NCI-H2107 treated with DMSO at 0.1 percent for 48 hours (cell line): ENCODE measurements around the gene TUBA3E.
"Not testable (repeated sequence)": the region's sequence is repeated elsewhere in the genome, so short reads cannot be mapped to it uniquely, and the experiment has no call there.

Experiments used
- DNase-seq: peaks from one replicate; lab custom pipeline; 2025; ENCODE audit not compliant: unreplicated experiment; lab: John Stamatoyannopoulos, UW

The TUBA3E gene

DNA sequence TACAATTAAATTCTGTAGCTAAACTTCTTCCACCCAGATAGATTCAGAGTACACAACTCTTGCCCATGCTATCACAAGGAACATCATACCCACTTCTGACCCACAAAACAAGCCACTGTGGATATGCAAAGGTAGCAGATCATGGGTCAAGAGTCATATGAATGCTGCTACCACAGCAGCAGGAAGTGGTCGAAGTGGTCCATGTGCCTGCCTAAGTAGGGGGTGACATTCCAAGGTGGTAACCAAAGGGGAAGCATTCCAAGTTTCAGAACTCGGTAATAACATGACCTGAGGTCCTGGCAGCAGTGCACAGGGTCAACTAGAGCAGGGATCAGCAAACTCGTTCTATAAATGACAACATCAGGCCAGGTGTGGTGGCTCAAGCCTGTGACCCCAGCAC is 5.8 kb downstream of the TUBA3E start:
- DNase-seq, result not testable (repeated sequence)

DNA sequence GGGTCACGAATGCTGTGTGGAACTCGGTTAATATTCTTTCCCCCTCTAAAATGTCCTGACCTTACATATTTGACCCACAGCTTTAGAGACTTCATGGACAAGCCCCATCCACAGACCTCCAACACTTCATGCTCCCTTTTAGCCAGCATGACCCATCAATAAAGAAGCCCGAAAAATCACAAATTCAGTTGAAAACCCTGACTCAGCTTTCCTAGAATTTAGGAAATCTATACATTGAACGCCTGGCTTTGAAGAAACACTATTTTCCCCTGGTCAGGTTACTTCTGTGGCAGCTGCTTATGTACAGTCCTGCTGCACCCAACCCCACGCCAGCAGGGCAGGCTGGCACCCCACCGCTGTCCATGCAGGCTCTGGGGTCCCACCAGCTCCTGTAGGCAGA is 6.9 kb downstream of the TUBA3E start:
- DNase-seq, result not testable (repeated sequence)

DNA sequence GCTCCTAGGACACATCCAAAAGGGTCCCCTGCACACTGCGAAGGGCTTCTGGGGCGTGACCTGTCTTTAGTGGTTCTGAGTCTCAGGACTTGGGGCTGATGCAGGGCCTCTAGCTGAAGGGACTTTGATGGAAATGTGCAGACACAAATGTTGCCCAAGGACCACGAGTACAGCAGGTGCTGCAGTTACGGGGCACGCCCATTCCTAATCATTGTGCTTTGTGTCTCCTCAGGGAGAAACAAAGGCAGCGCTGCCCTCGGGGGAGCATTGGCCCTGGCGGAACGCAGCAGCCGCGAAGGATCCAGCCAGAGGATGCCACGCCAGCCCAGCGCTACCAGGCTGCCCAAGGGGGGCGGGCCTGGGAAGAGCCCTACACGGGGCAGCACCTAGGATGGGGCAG is 8.0 kb downstream of the TUBA3E start:
- no peak for DNase-seq

DNA sequence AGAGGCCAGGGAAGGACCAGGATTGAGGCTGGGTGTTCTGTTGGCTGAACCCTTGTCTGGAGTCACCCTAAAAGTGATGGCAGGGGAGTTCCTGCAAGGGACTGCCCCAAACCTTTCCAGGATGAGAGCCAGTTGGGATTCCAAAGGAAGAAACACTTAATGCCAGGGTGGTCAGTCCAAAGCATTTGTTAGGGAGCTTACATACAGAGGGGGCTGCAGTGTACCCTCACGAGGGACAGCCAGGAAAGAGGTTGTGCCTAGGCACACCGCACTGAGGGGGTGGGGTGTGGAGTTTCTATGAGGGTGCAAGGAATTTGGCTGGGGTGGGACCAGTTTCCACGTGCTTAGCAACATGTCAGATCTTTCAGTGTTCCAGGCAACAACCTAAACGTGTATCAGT is 9.3 kb downstream of the TUBA3E start:
- DNase-seq, result not testable (repeated sequence)

DNA sequence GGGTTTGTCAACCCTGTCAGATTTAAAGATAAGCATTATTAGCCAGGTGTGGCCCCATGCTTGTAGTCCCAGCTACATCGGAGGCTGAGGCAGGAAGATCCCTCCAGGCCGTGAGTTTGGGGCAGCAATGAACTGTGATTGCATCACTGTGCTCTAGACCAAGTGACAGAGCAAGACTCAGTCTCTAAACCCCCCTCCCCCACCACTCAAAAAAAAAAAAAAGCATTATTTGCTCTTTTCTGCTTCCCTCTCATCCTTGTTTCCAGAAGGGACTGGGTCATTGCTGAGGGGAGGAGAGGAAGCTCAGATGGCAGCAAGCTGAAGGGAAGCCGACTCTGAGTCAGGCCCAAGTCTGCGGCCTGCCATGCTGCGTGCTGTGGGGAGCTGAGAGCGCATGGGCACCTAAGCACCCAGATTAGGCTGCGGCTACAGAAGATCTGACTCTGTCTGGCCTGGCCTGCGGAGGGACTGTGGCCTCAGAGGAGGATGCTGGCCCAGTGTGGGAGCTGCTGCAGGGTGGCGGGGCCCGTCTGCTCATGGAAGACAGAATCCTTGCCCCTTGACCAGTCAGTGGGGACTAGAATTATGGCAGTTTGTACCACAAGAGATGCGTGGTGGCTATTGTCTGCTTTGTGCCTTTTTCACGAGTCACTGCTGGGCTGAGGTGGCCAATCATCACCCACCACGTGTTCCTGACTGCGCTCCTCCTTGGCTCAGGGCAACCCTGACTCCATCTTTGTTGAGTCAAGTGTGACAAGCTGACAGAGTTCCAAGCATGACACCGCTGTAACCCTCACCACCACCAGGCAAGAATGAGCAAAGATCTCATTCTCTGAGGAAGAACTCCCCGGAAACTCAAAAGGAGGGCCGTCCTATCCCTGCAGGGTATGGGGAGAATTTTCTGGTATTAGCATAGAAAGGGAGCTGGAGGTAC is 10.1 kb downstream of the TUBA3E start:
- not testable (repeated sequence) for DNase-seq

DNA sequence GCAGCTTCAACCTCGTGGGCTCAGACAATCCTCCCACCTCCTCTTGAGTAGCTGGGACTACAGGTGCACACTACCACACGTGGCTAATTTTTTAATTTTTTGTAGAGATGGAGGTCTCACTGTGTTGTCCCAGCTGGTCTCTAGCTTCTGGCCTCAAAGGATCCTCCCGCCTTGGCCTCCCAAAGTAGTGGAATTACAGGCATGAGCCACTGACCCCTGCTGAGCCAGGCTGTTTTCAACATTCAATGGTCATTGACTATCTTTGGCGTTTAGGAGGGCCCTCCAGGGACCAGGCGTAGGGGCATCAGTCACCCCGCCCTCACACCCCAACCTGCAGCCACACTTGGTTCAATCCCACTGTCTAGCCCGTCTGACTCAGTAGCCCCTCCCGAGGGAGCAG is 11.0 kb downstream of the TUBA3E start:
- DNase-seq, result no peak

DNA sequence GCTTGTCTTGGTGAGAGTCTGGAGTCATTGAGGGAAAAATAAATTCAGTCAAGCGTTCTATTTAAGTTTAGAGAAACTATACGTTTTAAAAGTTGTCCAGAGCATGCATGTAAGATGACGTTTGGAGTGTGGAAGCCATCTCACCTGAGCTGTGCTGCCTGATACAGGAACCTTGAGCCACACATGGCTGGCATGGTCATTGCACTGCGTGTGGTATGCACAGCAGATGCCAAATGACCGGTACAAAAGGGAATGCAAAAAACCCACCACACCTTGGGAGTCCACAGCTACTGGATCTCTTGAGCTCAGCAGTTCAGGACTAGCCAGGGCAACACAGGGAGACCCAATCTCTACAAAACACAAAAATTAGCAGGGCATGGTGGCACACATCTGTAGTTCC is 11.8 kb downstream of the TUBA3E start:
- DNase-seq, result no peak

DNA sequence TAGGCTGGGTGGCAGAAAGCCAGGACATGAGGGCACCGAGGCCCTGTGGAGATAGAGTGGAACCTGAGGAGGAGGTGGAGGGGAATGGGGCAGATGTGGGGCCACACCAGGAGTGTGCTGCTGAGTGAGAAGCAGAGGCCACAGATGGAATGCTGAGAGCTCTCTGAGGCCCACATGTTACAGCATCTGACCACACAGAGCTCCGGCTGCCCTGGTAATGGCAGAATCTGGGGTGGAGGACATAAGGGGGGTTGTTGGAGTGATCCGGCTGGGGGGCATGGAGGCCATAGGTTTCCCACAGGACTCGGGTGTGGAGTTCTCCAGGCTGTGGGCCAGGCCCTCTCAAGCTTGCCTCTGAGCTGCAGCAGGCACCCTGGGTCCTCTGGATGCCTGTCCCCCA is 12.3 kb downstream of the TUBA3E start:
- no peak for DNase-seq

DNA sequence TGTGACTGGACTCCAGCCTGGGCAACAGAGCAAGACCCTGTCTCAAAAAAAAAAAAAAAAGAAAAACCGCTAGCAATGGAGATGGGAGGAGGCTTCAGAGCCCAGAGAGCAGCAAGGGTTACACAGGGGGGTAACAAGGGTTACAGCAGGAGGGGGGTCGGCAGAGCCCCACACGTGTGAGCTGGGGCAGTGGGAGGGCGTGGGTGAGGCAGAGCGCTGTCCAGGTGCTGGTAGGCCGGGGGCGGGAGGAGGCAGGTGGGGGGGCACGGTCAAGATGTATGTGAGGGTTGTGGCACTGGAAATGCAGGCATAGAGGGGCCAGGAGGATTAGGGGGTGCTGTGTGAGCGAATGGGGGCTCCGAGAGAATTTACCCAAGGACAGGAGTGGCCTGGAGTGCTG is 12.8 kb downstream of the TUBA3E start:
- DNase-seq, result no peak

DNA sequence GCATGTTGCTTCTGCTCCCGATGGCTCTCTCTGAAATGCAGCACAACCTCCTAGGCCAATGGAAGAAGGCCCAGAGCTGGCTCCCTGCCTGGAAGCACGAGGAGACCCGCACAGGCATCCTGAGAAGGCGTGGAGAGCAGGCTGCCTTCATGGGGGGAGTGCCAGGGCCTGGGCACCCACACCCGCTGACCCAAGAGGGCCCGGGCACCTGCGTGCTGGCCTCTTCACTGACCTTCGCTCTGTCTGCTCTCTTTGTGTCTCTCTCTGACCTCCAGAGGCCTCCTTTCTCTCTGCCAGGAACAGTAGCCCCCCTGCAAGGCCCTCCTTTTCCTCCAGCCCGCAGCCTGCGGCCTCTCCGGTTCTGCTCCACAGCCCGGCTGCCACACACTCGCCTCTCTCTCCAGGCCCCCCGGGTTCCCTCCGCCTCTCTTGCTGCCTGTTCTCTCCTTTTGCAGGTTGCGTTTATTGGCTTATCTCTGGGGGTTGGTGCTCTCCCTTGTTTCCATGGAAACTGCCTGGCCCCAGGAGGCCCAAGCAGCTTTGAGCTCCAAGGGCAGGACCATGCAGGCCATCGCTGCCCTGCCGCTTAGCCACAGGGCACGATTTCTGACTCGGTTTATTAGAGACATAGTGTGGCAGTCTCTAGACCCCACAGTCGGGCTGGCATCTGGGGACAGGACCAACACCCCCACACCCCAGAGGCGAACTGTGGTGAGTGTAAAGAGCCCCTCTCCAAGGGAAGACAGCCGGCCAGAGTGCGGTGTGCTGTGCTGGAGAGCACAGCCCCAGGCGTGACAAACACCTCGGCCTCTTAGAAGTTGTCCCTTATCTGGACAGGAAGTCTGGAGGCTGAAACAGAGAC is 14.5 kb downstream of the TUBA3E start:
- DNase-seq, result no peak

DNA sequence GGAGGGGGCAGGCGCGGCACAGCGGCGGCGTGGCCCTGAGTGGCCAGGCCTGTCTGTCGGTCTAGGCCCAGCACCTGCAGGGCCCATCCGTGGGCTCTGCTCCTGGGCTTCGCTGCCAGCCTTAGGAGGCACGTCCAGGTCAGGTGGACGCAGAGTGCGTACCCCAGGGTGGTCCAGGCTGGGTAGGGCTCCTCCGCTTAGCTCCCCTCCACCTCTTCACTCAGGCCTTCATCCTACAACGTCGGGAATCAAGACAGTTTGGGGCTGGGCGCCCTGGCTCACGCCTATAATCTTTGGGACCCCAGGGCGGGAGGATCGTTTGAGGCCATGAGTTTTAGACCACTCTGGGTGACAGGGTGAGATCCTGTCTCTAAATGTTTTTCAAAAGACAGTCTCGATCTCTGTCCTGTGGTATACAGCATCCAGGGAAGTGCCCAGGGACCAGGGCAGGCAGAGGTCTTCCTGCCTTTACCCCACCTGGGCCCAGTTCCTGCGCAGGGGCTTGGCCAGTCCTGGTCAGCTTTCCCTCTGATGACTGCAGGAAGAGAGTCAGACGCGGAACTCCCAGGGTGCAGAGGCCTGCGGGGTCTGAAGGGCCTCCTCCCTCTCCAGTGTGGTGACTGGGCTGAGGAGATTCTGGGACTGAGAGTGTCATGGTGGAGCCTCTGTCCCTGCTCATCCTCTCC is 15.3 kb downstream of the TUBA3E start:
- DNase-seq, result not testable (repeated sequence)

DNA sequence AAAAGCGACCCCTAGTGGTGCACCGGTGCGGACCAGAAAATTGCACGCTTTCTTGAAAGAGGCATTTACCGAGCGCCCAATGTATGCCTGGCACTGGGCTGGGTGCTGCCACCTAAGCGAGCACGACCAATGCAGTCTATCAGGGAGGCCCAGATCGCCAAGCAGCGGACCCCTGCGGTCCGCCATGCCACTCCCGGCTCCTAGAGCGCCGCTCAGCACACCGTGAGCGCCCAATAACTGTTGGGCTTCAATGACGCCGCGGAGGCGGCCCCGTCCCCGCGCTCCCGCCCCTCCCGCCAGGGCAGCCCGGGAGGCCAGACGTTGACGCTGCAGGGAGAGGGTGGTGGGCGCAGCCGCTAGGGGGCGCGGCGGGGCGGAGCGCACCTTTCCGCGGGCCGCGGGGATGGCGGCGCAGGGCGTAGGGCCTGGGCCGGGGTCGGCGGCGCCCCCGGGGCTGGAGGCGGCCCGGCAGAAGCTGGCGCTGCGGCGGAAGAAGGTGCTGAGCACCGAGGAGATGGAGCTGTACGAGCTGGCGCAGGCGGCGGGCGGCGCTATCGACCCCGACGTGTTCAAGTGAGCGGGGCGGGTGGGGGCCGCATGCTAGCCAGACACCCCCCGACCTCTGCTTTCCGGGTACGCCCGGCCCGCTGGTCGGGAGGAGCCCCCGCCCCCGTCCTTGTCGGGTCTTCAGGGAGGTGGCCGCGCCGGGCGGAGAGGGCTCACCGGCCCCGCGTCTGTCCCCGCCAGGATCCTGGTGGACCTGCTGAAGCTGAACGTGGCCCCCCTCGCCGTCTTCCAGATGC is 16.2 kb downstream of the TUBA3E start, which contains the start of gene MZT2B:
Gene MZT2B (plus strand): TSS at position 383 of the 803 bp plus-strand sequence. CDS start 21 bp downstream, at position 404.
- DNase-seq, result peak; percentile 71

DNA sequence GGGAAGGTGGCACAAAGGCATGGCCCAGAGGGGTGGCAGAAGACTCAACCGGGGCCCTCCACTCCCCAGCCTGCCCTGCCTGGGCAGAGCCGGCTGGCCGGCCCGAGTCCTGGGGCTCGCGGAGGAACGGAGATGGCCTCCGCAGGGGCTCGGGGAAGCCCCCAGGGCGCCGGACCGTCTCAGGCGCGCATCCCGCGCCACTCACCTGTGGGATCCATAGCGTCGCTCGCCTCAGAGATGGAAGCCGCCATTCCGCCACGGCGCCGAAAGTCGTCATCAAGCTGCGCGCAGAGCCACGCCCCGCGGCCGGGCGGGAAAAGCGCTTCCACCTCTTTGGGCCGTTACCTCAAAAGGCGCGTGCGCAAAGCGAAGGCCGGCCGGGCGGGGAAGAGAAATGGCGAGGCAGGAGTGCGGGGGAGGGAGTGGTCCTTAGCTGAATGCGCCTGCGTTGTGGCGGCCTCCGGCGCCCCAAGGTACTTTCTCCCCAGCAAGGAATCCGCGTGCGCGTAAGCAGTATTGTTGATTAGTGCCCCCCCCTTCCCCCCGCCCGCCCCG is 16.8 kb downstream of the TUBA3E start, which contains the start of gene SMPD4:
Gene SMPD4 (minus strand): TSS at position 278 of the 555 bp plus-strand sequence. CDS start 5,010 bp downstream, outside the sequence.
- DNase-seq, result peak; percentile 85

DNA sequence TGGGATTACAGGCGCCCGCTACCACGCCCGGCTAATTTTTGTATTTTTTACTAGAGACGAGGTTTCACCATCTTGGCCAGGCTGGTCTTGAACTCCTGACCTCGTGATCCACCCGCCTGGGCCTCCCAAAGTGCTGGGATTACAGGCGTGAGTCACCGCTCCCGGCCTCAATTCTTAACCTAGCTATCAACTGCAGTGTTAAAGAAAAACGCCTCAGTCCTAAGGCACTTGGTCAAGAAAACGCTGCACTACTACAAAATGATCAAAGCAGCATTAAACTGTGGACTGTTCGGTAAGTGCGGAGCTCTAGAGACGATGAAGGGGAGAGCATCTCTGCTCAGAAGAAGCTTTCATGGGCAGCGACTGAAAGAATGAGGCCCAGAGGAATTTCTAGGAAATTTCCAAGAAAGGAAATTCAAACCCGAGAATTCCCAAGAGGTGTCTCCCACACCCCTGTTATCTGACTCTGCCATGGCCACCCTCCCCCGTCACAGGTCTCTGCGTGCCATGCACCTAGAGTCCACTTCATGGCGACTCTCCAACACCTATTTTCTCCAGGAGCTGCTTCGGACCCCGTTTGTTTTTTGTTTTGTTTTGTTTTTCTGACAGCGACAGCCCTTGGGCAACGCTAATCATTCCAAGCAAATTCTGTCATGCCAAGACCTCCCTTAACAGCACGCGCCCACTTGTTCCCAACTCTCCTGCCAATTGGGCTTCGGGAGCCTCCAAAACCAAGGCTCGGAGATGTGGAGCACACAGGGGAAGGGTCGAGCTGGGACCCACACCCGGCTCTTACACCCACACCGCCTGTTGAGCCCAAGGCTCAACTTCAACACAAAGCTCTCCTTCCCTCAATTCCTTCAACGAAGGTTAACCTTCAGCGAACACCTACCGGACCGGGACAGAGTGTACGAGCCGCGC is 17.6 kb downstream of the TUBA3E start:
- not testable (repeated sequence) for DNase-seq

DNA sequence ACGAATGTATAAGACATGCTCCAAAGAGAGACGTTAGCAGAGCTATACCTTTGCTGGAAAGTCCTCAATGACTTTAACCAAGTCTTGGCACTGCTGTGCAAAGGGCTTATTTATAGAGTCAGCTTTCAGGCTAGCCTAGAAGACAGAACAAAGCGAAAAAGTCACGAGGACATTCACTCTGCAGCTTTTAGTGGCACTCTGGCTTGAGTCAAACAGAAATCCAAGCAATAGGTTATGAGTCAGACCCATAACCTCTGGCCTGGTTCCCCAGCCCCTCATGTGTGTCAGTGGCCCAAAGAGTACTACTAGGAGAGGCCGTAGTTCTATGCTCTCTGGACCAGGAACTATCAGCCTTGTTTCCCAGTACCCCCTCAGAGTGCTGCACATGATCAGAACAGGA is 23.4 kb downstream of the TUBA3E start:
- not testable (repeated sequence) for DNase-seq

DNA sequence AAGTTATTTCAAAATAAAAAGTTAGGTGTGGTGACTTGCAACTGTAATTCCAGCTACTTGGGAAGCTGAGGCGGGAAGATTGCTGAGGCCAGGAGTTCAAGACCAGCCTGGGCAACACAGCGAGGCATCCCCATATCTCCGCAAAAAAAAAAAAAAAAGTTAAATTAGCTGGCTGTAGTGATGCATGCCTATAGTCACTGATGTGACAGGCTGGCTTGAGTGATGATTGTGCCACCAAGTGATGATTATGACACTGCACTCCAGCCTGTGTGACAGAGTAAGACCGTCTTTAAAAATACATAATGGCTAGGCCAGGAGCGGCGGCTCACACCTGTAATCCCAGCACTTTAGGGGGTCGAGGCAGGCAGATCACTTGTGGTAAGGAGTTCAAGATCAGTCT is 28.3 kb downstream of the TUBA3E start:
- DNase-seq, result no peak

DNA sequence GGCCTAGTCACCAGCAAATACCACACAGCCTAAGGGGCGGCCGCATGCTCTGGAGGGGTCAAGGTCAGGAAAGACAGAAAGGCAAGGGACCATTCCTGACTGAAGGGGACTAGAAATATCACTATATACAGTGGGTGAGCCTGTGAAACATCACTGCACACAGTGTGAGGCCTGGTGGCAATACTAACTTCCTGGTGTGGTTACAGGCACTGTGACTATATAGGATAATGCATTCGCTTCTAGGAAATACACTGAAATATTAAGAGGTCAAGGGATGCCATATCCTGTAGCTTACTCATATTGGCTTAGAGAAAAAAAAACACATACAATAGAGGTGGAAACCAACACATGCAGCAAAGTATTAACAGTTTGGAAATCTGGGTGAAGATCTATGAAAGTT is 29.1 kb downstream of the TUBA3E start:
- DNase-seq, result not testable (repeated sequence)

DNA sequence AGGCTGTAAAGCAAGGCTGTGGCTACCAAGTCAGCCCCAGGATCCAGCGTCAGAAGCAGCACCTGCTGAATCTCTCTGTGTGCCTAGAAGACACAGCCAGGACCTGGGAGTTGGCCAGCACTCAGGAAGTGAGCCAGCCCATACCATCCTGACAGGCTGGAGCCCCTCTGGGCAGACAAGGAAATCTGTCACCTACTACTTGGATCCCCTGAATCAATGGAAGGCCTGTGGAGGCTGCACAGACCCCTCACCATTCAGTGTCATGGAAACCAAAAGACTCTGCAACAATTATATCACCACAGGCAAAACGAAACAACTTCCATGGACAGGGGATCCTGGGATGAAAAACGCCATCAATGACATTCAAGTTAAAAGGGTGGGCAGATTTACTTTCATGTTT is 31.6 kb downstream of the TUBA3E start:
- not testable (repeated sequence) for DNase-seq
